SH-SY5Y (cell line): Measurements from ENCODE around the gene ANKRD28.

ENCODE experiments used
- GATA2 ChIP-seq: IDR thresholded peaks from 2 replicates; pipeline ENCODE4 v1.6.1; 2011; ENCODE audit warnings: mild to moderate bottlenecking, low read depth, low read length
- GATA3 ChIP-seq: IDR thresholded peaks from 2 replicates; pipeline ENCODE4 v1.6.1; 2011; ENCODE audit warnings: low read depth, mild to moderate bottlenecking, low read length, moderate library complexity

- no peak for TF ChIP-seq GATA3
- TF ChIP-seq GATA2: no peak
Observed at GRCh38 chr3:15831927-15832326, 34.1 kb upstream of the ANKRD28 start.
